EH (cell line): ENCODE results near the gene OSBPL6.

Experiments
- DNase-seq: peaks from one replicate; pipeline ENCODE4 v3.0.0-alpha.2; 2015; ENCODE audit warnings: low read depth

Gene OSBPL6

DNA sequence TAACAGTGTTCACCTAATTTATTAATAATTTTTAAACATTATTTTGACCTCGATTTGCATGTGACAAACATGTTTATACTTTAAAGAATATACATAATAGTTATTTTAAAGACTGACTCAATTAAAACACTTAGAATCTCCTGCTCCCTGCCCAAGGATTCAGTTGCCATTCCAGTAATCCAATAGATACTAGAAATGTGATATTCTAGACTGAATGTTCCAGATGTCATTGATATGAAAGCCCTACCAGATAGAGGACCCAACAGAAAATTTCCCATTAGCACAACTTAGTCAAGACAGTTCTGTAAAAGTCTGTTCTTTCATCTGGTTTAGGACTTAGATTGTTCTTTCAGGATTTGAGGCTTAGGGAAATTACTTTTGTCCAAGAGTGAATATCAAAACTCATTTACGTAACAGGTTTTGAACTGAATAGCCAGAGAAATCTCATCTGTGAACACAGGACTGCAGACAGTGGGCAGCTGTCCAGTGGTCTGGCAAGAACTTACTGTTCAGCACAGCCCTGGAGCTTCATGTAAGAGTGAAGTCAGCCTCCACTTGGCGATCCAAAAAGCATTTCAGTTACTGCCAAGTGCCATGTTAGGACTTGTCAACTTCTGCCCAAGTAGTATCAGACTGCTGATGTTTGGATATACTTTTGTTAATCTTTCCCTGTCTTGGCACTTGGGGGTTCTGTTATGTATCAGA, 77.5 kb downstream of the OSBPL6 start:
- peak; percentile 22 for DNase-seq

DNA sequence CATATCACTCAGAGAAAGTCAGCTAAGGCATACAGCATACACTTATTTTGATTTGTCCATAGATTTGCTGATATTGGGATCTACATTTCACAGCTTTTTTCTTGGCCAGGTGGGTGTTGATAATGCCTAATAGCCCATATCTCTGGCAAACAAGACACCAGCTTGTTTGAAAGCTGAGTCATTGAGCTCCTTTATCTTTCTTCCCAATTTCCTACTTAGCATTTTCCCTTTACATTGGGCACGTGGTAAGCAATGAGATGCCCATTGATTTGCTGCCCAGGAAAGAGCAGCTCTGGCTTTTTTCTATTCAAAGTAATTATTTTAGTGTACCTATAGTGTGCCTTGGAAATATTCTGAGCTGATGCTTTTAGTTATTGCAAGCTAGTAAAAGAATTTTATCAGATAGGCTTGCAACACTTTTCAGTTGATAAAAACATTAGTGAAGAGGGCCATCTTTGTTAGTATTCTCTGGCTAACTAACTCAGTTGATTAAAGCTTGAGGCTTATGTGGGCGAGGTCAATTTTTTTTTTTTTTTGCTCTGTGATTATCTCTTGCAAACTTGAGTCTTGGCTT, 79.6 kb downstream of the OSBPL6 start:
- DNase-seq = no peak

DNA sequence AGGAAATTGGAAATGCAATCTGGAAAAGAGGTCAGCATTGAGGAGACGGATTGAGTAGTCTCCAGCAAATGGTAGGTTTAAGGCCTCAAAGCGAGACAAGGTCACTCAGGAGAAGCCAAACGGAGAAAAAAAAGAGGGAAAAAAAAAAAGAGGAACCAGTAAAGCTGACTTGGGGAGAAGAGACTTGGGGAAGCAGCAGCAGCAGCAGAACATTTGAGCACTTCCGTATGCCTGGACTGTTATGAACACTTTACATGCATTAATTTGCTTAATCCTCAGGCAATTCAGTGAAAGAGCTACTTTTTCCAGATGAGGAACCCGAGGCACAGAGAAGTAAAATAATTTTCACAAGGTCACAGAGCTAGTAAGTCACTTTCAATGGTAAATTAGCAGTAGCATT, 81.3 kb downstream of the OSBPL6 start:
- DNase-seq = no peak

DNA sequence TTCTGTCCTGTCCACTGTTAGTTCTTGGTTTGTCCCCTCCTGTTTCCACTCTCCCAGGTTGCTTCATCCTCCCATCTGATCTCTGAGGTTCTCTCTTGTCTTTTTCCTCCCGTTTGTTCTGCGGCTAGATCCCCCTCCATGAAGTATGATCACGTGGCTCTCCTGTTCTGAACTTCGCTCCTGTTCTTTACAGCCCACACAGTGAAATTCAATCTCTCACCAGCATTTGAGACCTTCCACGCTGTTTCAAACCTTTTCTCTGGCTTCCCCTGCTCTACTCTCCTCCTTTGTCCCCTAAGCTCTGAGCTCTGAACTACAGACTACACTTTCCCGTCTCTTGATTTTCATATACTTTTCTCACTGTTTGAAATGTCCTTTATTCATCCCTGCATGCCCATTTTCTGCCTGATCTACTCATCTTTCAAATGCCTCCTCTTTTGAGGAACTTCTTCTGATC, 83.5 kb downstream of the OSBPL6 start:
- DNase-seq = peak; percentile 21

DNA sequence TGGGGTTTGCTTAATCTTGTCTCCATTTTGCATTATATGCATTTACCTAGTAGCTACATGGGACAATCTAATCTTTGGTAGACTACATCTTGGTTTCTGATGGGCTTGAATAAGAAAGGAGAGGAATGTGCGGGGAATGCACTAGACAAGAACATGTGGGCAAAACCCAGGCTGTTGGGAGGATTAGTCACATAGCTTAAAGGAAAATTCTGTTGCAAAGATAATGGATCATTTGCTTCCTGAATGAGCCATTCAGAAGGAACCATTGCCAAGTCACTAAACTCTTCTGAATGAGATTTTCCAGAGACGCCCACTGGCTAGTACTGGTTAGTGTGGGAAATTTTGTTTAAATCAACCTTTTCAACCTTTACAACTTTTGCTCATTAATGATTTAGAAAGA, 84.8 kb downstream of the OSBPL6 start:
- peak; percentile 94 for DNase-seq

DNA sequence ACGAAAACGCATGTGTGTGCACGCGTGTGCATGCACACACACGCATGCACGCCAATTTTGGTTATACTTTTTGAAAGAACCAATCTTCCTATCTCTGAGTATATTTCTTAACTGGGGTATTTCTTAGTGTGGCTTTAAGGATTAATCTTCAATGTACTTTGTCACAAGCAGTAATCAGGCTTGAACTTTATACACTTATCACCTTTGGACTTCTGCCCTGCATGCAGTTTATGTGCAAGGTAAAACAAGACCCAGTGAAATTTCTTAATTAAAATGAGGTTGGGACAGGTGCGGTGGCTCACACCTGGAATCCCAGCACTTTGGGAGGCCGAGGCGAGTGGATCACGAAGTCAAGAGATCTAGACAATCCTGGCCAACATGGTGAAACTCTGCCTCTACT, 85.3 kb downstream of the OSBPL6 start:
- no peak for DNase-seq

DNA sequence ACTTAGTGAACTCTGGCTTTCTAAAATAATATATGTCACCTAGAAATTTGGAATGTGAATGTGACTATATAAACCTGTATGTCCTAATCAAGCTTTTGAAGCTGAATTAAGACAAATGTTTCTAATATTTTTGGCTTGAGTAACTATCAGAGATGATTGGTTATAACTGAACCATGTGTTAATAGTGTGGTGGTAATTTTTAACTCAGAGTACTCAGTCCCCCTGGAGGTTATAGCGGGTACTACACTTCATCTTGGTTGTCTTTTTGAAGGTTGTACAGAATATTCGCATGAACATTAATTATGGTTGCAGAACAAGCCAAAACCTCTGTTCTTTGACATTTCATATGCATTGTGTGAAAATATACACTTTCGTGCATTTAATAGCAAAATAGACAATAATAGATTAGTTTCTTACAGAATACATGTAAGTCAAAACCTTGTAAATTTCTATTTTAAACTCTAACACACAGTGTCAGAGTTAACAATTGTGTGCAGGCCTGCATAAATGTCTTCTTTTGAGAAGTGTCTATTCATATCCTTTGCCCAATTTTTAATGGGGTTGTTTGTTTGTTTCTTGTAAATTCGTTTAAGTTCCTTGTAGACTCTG, 86.0 kb downstream of the OSBPL6 start:
- DNase-seq = peak; percentile 61

DNA sequence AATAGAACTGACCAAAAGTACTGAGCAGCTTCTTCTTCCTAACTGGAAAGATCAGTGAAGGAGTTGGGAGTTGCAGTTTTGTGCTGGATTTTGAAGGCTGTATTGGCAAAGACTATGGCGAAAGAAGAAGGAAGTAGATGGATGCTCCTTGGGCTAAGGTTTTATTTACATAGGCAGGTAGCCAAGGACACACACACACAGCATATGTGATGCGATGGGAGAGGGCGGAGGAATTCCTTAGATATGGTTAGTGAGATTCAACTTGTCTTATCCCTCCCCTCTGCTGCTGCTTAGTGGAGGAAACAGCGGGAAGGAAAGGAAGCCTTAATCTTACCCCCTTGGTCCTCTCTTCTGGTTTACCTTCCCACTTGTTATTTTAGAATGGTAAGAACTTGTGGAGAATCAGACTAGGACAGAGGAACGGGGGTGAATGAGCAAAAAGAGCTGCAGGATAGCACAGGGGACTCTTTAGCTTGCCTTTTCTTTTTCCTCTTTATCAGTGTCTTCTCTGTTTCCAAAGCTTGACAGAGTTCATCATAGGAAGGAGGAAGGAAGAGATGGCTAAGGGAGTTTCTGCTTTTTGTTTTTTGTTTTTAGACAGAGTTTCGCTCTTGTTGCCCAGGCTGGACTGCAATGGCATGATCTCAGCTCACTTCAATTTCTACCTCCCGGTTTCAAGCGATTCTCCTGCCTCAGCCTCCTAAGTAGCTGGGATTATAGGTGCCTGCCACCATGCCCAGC, 87.9 kb downstream of the OSBPL6 start:
- DNase-seq = peak; percentile 63

DNA sequence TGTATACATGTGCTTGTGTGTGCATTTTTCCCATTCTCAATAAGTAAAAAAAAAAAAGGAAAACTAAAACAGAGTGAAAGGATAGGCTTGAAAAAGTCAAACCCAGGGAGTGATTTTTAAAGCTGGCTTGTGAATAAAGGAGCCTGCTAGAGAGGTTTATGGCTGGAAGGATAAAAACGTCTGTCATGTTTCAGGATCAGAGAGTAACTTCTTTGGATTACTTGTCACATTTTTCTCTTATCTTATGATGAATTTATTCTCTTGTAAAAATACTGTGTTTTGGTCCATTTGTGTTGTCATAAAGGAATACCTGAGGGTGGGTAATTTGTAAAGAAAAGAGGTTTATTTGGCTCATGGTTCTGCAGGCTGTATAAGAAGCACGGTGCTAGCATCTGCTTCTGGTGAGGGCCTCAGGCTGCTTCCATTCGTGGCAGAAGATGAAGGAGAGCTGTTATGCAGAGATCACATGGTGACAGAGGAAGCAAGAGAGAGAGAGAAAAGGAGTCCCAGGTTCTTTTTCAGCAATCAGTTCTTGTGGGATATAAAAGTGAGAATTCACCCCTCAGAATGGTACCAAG, 89.1 kb downstream of the OSBPL6 start:
- DNase-seq = no peak

DNA sequence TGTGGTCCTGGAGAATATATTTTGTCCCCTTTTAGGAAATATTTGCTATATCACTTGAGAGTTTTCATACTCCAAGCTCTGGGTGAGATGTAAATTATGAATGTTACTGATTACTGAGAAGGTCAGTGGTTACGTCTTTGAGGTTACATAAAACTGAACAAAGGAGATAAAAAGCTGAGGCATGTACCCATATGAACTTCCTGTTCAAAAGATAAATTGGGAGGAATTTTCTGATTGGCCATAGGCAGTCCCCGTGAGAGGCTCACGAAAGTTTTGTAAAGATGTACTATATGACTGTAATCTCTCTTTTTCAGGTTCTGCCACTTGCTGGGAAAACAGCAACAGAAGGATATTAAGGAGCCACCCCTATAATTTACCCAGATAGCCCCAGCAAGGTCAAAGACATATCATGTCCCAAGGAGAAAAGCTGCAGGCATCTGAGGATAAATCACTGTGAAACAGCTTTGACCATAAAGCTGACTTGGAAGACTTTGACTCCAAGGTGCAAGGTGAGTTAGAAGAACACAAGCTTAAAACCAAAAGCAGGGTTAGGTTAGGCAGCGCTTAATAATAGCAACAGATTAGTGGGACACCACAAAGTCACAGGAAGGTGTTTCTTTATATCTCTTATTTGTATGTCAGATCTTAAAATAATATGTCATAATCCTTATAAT, 90.4 kb downstream of the OSBPL6 start:
- DNase-seq = no peak

DNA sequence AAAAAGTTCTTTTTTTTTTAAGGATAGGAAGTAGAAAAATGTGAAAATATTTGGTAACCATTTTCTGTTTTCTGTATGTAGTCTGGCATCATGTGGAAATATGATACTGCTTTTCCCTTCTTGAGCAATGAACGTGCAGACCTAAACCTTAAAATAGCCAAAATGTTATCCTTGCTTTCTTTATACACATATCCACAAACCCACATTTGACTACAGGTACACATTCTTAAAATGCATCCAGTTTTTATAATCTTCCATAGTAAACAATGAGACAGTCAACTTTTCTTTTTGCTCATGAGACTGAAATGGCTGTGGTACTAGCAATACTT, 90.9 kb downstream of the OSBPL6 start:
- no peak for DNase-seq

DNA sequence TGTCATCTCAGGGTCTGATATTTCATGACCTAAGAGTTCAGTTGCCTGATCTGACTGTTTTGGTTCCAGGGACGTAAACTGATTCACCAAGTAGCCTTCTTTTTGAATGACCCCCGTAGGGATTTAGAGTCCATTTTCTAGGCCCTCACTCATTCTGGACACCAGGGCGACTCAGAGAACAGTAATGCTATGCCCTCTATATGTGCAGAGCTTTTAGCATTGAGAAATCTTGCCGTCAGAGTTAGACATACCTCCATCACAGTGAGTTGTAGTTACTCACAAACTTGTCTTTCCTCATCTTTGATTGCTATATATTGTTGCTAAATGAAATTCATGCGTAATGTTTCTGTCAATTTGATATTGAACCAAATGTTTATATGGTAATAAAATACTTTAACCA, 92.3 kb downstream of the OSBPL6 start:
- DNase-seq = no peak

DNA sequence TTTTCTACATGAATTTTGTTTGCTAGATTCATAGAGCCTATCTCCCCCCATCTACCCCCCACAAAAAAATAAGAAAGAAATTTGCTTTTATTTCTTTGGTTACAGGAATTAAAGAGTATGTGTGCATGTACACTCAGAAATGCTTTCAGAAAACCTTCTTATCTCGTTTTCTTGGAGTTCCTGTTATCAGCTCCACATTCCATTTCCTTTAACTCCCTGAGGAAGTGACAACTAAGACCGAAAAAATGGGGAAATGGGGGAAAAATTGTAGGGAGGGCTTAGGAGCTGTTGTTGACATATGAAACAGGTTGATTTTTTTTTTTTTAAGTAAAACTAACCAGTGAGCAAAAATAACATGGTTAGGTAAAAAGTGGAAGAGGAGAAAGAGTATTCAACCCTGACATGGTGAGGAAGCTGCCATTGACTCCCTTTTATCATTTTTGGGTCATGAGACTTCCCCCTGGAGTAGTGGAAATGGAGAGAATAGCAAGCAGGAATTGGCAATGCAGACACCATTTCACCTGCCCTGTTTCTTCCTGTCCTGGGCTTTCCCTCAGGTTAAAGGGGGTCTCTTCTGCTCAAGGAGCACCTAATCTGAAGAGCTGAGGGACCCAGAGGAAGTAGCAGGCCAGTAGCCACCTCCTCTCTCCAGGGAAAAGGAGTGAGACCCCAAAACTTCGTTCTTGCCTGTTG, 93.5 kb downstream of the OSBPL6 start:
- DNase-seq = no peak

DNA sequence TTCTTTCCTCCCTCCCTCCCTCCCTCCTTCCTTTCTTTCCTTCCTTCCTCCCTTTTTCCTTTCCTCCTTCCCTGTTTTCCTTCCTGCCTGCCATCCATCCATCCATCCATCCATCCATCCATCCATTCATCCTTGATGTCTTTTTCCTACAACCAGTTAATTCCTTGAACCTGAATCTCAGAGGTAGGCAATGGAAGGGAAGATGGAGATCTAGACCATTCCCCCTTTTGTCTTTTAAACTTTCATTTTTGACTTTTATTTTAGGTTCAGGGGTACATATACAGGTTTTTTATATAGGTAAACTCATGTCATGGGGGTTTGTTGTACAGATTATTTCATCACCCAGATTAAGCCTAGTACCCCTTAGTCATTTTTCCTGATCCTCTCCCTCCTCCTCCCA, 97.4 kb downstream of the OSBPL6 start:
- no peak for DNase-seq

DNA sequence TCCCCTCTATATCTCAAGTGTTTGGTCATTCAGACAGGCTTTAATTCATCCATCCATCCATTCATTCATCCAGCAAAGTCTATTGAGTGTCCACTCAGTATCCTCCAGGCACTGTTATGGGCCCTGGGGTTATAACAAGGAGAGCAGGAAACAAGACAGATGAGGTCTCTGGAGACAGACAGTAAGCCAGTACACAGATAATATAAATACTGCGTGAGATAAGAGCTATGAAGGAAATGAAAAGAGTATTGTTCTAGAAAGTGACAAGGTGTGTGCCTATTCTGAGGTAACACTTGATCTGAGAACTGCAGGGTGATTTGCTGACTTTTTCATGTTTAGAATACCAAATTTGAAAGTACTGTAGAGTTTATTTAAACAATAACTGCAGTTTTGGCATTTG, 98.3 kb downstream of the OSBPL6 start:
- DNase-seq = no peak

DNA sequence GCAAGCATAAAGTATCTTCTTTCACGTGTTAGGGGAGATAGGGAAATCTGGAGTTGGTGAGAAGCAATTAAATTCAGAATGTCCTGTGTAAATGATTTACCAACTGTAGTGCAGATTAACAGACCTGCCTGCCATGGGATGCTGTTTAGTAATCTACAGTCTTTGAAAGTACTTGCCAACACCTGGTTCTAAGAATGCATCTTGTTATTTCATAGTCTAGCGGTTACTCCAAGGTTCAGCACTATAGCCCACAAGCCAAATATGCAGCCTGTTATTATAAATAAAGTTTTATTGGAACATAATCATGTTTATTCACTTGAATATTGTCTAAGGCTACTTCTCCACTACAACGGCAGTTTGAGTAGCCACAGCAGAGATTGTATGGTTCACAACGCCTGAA, 100.8 kb downstream of the OSBPL6 start:
- DNase-seq = no peak

DNA sequence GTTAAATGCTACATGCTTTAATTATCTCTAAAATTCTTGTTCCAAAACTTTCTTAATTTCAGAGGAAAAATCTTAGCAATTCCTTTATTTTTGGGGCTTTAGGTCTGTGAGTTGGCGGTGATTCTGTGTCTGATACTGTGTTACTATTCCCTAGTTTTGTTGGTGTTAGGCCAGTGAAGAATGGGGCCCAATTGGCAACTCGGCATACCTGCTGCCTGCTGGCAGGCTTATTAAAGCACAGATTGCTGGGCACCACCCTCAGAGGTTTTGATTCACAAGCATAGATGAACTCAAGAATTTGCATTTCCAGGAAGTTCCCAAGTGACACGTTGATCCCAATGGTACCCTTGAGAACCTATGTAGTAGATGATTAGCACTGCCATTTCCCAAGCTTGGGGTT, 101.6 kb downstream of the OSBPL6 start:
- DNase-seq = no peak

DNA sequence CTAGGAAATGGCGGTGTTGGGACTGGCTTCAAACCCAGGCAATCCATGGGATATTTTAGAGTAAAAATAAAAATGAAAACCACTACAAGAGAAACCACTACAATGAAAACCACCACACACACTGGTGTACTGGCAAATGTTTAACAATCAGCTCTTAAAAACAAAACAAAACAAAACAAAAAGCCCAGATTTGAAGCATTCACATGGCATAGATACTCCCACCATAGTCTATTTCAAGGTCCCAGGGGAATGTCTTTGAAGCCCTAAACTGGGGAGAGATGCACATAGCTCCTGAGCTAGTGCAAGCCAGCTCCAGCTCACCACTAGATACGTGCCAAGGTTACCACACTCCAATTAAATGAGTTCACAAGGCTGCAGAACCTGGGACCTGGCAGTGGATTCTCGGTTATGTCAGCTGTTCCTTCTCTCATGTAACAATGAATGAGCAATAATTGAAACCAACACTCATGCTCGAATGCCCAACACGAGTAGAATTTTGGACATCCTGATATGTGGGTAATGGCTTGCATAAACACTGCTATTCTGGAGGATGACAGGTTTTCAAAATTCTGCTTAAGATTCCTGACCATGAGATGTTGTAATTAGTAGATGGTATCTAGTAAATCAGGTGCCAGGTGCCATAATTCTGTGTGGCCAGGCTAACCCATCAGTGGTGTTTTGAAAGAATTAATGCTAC, 102.2 kb downstream of the OSBPL6 start:
- no peak for DNase-seq

DNA sequence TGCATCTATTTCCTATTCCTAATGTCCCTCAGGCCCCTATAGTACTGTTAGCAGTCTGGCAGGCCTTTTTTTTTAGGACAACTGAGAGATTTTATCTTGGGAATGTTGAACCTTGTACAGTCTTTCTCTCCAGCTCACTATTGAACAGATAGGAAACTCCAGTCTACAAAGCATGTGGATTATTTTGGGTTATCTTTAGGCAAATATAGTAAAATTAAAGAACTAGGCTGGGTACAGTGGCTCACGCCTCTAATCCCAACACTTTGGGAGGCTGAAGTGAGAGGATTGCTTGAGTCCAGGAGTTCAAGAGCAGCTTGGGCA, 102.7 kb downstream of the OSBPL6 start:
- DNase-seq = no peak

DNA sequence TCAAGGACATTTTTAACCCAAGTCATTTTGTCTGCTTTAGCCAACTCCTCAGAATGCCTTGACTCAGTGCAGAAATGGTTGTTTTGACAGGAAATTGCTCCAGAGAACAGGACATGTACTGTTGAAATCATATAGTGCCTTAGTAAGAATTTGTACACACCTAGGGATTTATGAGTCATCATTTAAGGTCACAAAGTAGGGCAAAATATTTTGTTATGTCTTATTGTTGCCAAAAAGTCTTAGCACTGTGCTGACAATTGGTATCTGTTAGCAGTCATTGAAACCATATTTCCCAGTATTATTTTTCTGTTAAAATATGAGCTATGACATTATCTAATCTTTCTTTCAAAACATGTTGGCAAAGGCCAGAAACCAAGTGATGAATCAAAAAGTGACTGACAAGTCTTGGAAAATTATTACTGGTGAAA, 104.5 kb downstream of the OSBPL6 start:
- DNase-seq = peak; percentile 20

DNA sequence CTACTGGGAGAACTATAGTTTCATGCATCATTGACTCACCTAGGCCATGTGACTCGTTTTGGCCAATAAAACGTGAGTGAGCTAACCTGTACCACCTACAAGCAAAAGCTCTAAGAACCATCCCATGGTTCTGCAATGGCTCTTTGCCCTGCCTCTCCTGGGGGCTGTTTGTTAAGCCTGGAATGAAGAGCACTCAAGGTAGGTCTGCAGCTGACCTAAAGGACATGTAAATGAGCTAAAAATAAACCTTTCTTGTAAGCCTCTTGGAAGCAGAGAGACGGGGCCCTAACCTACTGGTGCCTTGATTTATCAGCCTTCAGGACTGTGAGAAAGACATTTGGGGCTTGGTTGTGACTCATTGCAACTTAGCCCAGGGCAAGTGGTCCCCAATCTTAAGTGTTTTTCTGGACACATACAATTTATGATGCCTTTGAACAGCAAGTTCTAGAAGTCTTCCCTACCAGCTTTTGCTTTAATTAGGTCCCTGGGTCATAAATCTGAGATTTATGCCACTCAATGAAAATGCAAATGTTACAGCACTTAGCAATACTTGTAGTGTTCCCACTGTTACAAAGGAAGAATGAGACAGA, 107.4 kb downstream of the OSBPL6 start:
- peak; percentile 2 for DNase-seq
